Stimulated activated CD8-positive, alpha-beta memory T cell treated with anti-CD3 and anti-CD28 coated beads, Interleukin-7, amount 100 ng/mL, for 24 hours (primary cell): ENCODE measurements around the gene HSPA14.
"Not testable (repeated sequence)": the region's sequence is repeated elsewhere in the genome, so short reads cannot be mapped to it uniquely, and the experiment has no call there.

Experiments used
- DNase-seq: peaks from one replicate; pipeline ENCODE4 v3.0.0-alpha.2; 2020; ENCODE audit warnings: low read depth

Gene HSPA14, protein sequence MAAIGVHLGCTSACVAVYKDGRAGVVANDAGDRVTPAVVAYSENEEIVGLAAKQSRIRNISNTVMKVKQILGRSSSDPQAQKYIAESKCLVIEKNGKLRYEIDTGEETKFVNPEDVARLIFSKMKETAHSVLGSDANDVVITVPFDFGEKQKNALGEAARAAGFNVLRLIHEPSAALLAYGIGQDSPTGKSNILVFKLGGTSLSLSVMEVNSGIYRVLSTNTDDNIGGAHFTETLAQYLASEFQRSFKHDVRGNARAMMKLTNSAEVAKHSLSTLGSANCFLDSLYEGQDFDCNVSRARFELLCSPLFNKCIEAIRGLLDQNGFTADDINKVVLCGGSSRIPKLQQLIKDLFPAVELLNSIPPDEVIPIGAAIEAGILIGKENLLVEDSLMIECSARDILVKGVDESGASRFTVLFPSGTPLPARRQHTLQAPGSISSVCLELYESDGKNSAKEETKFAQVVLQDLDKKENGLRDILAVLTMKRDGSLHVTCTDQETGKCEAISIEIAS

DNA sequence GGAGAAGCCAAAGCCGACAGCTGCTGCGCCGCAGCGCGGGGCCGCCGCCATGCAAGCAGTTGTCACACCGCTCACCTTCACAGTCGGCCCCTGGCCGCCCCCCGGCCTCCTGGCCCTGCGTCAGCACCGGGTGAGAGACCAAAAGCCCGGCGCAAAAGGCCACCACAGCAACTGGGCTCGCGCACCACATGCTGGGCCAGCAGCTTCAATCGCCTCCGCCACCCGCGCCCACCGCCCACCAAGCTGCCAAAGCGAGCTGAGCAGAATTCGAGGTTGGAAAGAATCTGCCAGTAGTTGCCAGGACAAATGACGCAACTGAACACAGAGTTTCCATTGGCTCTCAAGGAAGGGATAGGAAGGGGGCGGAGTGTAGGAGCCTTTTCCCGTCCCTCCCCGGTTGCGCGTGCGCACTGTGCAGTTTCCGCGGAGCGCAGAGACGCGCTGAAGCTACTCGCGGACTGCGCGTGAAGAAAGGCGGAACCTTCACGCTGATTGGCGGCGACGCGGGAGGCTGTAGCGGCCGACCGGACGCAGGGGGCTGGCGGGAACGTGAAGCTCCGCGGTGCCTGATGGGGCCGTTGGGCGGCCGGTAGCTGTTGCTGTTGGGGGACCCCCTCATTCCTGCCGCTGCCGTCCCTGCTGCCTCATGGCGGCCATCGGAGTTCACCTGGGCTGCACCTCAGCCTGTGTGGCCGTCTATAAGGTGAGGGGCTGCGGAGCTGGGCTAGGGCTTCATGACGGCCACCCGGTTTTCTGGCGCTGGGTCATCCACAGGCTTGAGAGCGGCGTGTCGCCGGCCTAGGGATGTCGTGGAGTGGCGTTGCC lies at the start of gene HSPA14, which contains the start of the genes CDNF and MSANTD7:
Gene HSPA14 (plus strand): TSS at position 550 of the 825 bp plus-strand sequence. CDS start 97 bp downstream, at position 647.
Gene CDNF (minus strand): TSS at position 281 of the 825 bp plus-strand sequence. CDS start 91 bp downstream, at position 190.
Gene MSANTD7 (plus strand): TSS at position 550 of the 825 bp plus-strand sequence. CDS start 3,979 bp downstream, outside the sequence.
- peak; percentile 98 for DNase-seq

DNA sequence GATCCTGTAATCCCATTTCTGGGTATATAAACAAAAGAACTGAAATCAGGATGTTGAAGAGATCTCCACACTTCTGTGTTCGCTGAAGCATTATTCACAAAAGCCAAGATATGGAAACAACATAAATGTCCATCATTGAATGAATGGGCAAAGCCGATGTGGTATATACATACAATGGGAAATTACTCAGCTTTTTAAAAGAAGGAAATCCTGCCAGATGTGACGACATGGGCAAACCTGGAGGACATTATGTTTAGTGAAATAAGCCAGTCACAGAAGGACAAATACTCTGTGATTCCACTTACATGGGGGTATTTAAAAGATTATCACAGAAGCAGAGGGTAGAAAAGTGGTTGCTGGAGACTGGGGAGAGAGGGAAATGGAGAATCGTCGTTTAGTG lies 39.5 kb upstream of the HSPA14 start:
- DNase-seq = no peak

DNA sequence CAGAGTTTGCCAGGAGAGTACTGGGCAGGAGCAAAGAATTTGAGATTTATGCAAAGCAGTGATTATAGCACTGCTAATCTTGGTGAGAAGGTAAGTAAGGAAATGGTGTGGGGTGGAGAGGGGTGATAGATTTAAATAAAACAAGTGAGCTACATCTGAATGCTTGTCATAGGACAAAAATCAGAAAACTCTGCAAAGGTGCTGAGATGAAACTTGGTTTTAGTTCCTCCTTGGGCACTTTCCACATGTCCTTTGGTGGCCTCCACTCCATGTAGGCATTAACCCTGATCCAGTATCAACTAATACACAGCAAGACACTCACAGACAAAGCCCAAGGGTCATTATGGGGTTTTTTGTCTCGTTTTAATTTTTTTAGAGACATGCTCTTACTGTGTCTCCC lies 37.7 kb upstream of the HSPA14 start:
- no peak for DNase-seq

DNA sequence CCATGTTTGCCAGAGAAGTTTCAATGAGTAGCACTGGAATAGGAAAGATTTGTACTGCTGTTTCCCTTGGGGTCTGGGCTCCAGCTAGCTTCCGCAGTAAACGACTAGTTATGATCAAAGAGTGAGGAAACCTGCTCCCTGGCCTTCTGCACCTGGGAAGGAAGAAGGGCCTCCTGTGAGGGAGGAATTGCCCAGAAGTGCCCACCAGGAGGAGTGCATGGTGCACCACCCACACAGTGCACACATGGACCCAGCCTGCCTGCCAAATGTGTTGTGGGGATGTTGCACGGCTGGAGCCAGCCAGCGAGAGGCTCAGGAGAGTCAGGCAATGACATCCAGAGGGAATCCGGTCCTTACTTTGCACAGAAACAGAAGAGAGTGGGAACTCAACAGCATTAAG lies 36.4 kb upstream of the HSPA14 start:
- no peak for DNase-seq

DNA sequence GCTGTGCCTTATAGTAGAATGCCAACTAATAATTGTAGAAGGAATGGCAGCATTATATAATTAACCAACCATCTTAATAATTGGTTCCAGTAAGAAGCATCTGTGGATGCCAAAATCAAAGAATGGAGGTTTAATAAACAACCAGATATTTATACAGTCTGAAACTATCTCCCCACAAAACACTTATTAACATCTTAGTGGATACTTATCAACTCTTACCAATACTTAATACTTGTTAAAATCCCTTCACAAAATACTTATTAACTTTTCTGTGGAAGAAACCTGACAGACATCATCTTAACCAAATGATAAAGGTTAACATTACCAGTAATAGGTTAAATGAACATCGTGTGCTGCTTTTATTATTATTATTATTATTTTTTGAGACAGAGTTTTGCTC lies 34.3 kb upstream of the HSPA14 start:
- DNase-seq = no peak

DNA sequence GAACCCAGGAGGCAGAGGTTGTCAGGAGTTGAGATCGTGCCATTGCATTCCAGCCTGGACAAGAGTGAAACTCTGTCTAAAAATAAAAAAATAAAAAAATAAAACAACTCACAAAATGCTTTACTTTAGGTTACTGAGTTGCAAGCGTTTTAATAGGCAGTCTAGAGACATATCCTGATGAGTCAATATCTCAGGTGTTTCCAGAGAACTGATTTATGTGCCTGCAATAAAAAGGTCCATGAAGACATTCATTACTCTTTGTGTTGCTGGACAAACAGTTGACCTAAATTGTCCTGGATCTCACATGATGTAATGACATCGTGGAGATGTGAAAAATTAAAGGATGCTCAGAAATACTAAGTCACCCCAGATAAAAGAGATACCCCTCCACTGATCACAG lies 31.8 kb upstream of the HSPA14 start:
- no peak for DNase-seq

DNA sequence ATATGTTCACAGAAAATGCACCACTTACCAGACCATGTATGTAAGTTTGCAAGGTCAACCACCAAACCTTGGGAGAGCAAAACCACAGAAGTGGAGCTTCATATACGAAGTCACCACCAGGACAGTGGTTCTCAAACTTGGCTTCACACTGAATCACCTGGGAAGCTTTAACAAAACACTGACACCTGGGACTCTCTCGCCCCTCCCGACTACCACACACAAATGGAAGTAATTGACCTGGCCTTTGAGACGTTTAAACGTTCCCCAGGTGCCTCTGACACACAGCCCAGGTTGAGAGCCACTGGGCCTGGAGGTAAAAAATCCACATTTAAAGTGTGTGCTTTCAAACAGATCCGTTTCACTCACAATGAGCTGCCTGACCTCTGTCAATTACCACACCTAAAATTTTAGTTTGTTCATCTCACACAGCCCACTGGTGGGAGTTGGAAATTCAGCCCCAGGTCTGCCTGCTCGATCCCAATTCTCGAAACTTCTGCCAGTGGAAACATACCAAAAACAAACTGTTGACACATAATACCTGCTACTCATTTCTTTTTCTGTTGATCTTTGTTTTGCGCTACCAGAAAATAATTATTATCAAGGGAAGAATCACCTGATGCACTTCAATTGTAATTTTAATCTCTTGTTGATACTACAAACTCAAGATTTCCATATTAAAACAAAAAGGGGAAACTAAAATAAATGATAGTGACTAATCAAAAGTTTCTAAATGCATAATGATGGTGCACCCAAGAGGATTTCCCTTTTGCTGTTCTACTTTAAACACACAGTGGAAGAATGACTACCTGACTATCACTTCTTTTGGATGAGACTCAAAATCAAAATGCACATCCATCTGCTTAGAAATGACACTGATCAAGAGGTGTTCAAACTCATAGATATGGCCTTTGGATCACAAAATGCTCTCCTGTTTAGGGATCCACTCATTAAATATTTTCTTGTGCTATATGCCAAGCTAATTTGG lies 26.8 kb upstream of the HSPA14 start:
- DNase-seq = no peak

DNA sequence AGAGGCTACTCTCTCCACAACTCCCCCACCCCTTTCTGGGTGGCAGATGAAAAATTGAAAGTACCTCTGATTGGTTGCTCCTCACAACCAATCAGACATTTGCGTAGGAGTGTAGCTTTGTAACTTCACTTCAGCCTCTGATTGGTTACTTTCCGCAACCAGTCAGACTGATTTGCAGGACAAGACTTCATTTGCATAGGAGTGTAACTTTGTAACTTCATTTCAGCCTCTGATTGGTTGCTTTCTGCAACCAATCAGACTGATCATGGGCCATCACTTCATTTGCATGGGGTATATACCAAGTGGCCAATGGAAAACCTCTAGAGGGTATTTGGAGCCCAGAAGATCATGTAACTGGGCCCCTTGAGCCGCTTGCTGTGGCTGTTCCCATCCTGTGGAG lies 25.8 kb upstream of the HSPA14 start:
- no peak for DNase-seq

DNA sequence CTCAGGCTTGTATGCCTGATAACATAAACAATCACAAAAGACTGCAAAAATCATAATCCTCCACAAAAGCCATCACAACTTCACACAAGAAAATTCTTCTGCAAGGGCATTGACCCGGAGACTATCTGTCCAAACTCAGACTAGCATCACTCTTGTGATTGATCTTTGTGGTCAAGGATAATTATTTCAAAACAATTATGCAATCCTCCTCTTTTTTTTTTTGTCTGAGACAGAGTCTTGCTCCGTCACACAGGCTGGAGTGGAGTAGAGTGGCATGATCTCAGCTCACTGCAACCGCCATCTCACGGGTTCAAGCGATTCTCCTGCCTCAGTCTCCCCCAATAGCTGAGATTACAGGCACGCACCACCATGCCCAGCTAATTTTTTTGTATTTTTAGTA lies 22.4 kb upstream of the HSPA14 start:
- DNase-seq = no peak

DNA sequence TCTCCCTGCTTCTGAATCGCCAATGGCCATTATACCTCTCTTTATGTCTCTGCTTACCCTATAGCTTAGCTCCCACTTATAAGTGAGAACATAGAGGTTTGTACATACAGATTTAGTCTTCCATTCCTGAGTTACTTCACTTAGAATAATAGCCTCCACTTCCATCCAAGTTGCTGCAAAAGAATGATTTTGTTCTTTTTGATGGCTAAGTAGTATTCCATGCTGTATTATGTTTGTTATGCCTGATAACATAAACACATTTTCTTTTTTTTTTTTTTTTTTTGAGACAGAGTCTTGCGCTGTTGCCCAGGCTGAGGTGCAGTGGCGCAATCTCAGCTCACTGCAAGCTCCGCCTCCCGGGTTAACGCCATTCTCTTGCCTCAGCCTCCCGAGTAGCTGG lies 21.4 kb upstream of the HSPA14 start:
- not testable (repeated sequence) for DNase-seq

DNA sequence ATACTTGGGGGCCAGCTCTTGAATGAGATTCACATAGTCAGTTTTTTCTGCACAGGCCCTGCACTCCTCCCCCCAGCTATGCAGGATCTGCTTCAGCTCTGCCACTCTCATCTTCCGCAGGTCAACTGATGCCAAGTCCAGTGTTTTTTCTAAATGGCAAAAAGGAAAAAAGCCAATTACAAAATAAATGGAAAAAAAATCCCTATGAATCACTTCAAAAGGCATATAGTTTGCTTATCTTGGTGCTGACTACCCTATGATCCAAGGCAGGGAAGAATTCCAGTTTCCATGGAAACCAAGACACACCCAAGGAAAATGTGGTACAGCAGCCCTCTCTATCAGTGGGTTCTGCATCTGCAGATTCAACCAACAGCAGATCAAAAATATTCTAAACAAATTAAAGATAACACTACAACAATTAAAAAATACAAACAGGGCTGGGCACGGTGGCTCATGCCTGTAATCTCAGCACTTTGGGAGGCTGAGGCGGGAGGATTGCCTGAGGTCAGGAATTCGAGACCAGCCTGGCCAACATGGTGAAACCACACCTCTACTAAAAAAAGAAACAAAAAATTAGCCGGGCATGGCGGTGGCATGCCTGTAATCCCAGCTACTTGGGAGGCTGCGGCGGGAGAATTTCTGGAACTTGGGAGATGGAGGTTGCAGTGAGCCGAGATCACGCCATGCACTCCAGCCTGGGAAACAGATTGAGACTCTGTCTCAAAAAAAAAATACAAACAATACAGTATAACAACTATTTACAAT lies 17.9 kb upstream of the HSPA14 start:
- DNase-seq = no peak

DNA sequence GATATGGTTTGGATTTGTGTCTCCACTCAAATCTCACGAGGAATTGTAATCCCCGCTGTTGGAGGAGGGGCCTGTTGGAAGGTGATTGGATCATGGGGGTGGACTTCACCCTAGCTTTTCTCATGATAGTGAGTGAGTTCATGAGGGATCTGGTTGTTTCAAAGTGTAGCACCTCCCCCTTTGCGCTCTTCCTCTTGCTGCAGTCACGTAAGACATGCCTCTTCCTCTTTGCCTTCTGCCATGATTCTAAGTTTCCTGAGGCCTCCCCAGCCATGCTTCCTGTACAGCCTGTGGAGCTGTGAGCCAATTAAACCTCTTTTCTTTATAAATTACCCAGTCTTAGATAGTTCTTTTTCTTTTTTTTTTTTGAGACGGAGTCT lies 17.3 kb upstream of the HSPA14 start:
- DNase-seq = no peak

DNA sequence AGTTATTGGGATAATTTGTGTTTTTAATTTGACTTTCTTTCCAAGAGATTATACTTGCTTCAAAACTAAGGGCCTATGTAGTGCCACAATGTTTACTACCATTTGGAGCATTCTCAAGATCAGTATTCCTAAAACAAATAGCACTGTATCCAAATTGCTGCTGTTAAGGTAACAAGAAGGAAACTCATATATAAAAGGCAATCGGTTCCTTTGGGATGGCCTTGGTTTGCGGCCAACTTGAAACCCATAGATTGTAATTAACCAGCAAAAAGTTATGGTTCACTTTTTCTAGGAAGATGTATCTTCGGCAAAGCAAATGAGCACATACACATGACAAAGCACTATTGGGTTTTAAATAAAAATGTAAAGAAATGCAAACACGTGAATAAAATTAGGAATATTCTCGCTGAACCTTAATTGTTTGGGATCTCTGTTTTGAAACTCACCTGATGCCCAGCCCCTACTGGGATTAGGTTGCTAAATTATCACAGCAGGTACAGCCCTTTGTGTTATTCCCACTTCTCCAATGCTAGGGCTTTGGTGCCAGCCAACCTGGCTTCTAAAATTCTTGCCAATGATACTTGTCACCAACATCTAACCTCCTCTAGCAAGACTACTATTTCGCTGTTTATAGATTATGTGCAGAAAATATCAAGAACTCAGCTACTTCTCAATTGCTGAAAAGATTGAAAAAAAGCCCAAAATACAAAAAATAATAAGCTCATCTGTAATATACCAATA lies 16.3 kb upstream of the HSPA14 start:
- no peak for DNase-seq

DNA sequence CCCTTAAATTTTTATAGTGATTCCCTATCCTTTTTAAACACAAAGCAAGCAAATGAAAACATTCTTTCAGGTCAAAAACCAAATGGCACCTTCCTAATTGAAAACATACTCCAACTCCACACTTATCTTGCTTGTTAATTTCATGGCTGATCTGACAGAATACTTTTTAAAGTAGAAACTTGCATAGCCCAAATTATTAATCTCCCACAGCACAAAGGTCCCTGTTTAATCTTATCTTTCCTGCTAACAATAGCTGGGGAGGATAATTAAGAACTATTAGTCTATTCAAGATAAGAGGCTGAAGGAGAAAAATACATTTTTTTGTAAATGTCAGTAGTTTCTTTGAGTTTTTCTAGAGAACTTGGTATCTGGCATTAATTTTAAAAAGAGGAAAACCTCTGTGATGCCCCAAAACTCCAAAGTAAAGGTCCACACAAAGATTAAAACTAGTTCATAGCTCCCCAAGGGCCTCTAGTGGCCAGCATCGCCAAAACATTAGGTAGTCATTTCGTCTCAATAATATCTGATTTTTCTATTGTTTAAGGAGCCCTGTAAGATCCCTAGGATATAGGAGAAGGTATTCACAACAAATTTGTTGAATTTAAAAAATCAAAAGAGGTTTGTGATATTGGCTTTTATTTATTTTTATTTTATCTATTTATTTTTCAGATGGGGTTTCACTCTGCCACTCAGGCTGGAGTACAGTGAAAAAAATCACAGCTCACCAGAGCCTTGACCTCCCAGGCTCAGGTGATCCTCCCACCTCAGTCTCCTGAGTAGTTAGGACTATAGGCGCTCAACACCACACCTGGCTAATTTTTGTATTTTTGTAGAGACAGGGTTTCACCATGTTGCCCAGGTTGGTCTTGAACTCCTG lies 15.0 kb upstream of the HSPA14 start:
- DNase-seq = no peak

DNA sequence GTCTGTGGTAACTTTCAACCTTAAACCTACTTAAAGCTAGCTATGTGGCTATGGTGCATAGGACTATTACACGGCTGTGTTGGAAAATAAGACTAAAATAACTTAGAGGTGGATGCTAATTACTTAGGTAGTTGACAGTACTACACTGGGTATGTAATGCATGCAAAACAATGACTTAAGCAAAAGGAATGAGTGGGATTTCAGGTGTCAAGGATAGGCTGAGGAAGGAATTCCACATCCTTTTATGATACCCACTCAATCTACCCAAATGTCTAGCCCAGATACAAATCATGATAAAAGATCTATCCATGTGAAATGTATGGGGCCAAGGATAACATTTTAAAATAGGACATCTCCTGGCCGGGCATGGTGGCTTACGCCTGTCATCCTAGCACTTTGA lies 14.1 kb upstream of the HSPA14 start:
- DNase-seq = no peak

DNA sequence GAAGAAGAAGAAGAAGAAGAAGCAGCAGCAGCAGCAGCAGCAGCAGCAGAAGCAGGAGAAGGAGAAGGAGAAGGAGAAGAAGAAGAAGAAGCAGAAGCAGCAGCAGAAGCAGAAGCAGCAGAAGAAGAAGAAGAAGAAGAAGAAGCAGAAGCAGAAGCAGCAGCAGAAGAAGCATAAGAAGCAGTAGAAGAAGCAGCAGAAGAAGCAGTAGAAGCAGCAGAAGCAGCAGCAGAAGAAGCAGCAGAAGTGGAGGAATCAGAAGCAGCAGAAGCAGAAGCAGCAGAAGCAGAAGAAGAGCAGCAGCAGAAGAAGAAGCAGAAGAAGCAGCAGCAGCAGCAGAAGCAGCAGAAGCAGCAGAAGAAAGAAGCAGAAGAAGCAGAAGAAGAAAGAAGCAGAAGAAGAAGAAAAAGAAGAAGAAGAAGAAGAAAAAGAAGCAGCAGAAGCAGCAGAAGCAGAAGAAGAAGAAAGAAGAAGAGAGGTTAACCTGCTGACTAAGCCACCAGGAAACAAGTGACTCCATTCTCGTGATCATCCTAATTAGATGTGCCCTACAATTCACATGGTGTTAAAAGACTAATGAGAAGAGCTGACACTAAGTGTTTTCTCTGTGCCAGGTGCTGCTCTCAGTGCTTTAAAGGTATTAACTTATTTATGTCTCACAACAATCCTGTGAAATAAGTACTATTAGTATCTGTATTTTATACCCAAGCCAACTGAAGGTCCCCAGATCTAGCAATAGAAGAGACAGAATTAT lies 11.9 kb upstream of the HSPA14 start:
- DNase-seq = no peak

DNA sequence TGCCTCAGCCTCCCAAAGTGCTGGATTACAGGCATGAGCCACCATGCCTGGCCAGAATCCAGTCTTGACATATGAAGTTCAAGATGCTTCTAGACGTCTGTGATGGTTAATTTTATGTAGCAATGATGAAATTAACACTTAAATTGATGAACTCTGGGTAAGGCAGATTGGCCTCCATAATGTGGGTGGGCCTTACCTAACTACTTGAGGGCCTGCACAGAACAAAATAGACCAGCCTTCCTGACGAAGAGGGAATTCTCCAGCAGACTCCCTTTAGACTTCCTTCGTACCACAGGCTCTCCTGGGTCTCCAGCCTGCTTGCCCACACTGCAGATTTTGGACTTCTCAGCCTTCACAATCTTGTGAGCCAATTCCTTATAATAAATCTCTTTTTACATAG lies 5.0 kb upstream of the HSPA14 start:
- no peak for DNase-seq

DNA sequence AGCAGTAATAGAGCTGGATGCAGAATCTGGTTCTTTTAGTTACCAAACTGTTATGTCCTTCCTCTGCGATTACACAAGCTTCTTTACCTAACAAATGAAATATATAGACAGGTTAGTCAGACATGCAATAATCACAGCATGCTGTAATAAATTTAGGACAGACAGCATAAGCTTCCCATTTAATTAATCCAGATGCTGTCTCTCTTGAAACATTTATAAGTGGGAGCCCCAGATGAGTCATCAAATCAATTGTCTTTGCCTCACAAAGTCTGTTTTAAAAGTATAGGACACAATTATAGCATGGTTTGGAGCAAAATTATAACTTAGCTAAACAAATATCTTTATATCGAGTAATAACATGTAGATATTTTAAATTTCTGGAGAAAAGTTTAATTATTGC lies 1.9 kb upstream of the HSPA14 start:
- DNase-seq = no peak
